ENCODE data around the gene LMNA.

The LMNA gene

DNA sequence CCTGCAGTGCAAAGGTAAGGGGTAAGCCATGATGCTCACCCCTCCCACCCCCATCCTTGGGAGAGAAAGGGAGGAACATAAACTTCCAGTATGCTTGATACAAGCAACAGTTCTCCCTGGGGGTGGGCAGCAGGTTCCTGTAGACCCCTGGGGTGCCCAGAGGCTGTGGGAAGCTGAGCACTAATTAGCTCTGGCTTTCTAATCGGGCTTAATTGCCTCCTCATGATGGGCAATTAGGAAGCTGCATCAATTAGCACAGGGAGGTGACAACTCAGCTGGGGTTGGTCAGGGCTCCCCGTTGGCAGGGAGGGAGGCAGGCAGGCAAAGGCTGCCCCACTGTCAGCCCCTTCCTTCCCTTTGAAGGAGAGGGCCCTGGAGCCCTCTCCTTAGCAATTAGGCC lies 15.7 kb upstream of the LMNA start:
- no peak overlapping the region for H3K4me3 ChIP-seq (ENCODE audit: low read depth, low read length)
- DNase-seq (ENCODE audit: low read depth) = no peak
- TF ChIP-seq, protein P1, sequence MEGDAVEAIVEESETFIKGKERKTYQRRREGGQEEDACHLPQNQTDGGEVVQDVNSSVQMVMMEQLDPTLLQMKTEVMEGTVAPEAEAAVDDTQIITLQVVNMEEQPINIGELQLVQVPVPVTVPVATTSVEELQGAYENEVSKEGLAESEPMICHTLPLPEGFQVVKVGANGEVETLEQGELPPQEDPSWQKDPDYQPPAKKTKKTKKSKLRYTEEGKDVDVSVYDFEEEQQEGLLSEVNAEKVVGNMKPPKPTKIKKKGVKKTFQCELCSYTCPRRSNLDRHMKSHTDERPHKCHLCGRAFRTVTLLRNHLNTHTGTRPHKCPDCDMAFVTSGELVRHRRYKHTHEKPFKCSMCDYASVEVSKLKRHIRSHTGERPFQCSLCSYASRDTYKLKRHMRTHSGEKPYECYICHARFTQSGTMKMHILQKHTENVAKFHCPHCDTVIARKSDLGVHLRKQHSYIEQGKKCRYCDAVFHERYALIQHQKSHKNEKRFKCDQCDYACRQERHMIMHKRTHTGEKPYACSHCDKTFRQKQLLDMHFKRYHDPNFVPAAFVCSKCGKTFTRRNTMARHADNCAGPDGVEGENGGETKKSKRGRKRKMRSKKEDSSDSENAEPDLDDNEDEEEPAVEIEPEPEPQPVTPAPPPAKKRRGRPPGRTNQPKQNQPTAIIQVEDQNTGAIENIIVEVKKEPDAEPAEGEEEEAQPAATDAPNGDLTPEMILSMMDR (IDR thresholded peaks at IDR 0.05; ENCODE audit: low read depth, low read length, missing control alignments) = no peak

DNA sequence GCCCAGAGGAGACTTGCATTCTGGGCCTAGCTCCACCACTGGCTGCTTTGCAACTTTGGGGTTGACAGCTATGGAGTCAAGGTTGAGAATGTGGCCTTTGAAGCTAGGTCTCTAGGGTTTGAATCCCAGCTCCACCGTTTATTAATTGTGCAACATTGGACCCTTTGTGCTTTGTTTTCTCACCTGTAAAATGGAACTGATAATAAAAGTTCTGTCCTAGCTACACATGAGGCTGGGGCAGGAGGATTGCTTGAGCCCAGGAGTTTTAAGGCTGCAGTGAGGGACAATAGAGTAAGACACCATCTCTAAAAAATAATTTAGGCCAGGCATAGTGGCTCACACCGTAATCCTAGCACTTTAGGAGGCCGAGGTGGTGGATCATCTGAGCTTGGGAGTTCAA lies 15.2 kb upstream of the LMNA start:
- DNase-seq (ENCODE audit: low read depth) = no peak
- H3K4me3 ChIP-seq (ENCODE audit: low read depth, low read length) = no peak overlapping the region
- TF ChIP-seq, protein P1 (IDR thresholded peaks at IDR 0.05; ENCODE audit: low read depth, low read length, missing control alignments) = no peak

DNA sequence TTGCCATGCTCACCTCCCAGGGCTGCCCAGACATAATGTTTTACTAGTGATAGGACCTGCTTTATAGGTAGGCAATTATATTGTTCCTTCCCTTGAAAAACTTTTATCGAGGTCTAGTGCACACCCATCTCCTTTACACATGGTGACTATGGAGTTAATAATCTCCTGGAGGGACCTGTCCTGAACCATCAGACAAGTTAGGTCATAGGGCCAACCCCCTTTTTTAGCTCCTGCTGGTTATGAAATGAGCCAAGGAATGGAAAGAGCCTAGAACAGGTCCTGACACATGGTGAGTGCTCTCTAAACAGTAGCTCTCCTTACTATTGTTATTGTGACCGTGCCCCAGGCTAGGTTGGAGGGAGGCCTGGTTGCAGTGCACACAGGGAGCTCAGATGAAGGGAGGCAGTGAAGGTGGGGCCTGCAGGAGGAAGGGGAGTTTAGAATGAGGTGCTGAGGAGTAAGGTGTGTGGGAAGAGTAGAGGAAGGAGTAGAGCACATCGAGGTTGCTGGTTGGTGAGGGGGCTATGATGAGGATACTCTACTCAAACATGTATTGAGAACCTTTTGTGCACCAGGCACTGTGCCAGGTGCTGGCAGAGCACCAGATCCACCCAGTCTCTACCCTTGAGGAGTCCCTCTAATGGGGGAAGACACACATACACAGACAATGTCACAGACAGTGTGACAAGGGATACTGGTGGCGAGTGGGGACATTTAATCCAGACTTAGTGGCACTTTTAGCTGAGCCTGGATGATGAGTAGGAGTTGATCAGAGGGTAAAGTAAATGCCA lies 14.1 kb upstream of the LMNA start:
- DNase-seq (ENCODE audit: low read depth) = no peak
- TF ChIP-seq, protein P1 (IDR thresholded peaks at IDR 0.05; ENCODE audit: low read depth, low read length, missing control alignments) = no peak
- H3K4me3 ChIP-seq (ENCODE audit: low read depth, low read length) = no peak overlapping the region

DNA sequence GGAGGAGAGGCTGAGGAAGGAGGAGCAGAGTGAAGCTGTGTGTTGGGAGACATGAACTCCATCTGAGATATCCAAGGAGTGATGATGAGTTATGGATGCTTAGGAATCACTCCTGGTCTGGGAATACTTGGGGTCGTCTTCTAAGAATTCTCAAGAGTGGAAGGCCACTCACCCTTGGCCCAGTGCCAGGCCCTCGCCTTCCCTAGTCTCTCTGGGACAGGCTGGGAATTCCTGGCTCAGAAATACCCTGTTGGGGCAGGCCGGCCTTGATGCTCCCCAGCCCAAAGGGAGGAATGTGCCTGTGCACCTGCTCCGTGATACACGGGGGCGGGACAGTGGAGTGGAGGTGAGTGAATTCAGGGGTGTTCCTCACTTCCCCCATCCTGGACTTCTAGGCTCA lies 12.6 kb upstream of the LMNA start:
- no peak overlapping the region for H3K4me3 ChIP-seq (ENCODE audit: low read depth, low read length)
- TF ChIP-seq, protein P1 (IDR thresholded peaks at IDR 0.05; ENCODE audit: low read depth, low read length, missing control alignments) = no peak
- no peak for DNase-seq (ENCODE audit: low read depth)

DNA sequence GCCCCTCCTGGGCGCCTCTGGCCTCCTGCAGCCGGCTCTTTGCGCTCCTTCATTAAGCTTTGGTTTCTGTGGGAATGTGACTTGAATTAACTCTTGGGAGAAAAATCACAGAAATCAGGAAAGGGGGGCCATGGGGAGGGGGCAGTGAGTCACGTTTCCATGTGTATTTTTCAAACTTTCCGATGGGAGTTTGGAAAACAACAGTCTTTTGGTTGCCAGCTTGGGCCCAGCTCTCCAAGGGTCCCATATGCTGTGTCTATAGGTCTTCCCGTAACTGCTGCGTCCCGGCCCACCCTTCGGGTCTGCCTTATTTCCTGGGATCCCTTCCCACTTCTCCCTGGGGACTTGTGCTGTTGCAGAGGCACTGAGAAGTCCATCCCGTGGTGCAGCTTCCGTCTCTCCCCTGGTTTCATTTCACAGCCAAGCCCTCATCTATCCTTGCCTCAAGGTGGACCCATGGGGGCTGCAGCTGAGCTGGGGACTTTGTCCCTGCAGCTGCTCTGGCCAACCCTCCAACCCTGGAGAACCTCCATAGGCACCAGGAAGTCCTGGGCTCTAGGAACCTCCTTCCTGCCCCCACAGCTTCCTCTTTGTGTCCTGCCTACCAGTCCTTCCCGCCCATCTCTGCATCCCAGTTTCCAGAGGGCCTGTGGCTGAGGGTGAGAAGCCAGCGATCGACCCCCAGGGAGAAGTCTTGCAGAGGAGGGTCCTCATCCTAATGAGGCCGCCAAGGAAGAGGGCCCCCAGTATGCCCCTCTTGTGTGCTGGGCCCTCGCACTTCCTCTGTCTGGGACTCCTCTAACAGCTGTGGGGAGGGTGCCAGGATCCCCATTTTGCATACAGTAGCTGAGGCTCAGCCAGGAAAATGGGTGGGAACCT lies 11.6 kb upstream of the LMNA start:
- TF ChIP-seq, protein P1 (IDR thresholded peaks at IDR 0.05; ENCODE audit: low read depth, low read length, missing control alignments) = no peak
- H3K4me3 ChIP-seq (ENCODE audit: low read depth, low read length) = no peak overlapping the region
- DNase-seq (ENCODE audit: low read depth) = no peak

DNA sequence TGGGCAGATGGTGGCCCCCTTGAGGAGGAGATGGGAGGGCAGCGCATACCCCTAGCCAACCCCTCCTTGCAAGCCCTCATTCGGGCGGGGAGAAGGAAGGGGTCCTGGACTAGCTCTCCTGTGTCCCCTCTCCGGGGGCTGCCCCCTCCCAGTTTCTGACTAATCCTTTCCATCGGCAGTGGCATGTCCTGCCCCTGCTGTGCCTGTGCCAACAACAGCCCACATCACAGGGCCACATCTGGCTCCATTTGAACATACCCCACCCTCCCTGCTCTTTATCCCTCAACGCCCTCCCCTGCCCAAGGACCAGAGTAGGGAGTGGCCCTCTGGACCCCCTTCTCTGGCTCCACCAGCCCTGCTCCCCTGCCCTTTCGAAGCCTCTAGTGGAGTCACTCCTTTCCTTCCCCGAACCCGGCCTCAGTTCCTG lies 11.0 kb upstream of the LMNA start:
- TF ChIP-seq, protein P1 (IDR thresholded peaks at IDR 0.05; ENCODE audit: low read depth, low read length, missing control alignments) = no peak
- no peak overlapping the region for H3K4me3 ChIP-seq (ENCODE audit: low read depth, low read length)
- no peak for DNase-seq (ENCODE audit: low read depth)

Data from GM12864 (cell line).